ENCODE results near the gene ZFP92. TPM values are rescaled to one million over a fixed set of nuclear protein-coding genes. Genes with fewer than 3 reads are reported as not detected.
"Not testable (repeated sequence)": the region's sequence is repeated elsewhere in the genome, so short reads cannot be mapped to it uniquely, and the experiment has no call there.

Gene ZFP92
- polyA plus RNA-seq, 1 donor (not counting 4 experiments of a cell fraction or from before 2014, with no cell fraction given): 0.64 TPM

DNA sequence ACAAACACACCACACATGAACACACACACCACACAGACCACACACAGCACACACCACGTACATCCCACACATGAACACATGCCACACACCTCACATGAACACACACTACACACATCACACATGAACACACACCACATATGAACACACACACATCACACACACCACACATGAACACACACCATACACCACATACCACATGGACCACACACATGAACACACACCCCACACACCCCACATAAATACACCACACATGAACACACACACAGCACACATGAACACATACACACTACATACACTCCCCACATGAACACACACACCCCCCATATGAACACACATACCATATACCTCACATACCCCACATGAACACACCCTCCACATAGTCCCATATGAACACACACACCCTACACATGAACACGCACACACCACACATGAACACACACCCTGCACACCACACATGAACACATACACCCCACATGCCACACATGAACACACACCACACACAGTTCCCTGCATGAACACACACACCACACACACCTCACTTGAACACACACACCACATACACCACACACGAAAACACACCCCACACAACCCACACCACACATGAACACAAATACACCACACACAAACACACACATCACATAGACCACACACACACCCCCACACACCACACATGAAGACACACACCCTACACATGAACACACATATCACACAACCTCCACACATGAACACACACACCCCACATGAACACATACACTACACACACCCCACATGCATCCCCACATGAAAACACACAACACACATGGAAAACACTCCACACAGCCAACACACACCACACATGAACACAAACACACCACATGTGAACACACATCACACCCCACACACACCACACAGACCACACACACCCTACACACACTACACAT is 28.4 kb upstream of the ZFP92 start:
- no peak for TF ChIP-seq EZH2 (IDR thresholded peaks at IDR 0.05; ENCODE audit: low read length)
- TF ChIP-seq, protein P1, sequence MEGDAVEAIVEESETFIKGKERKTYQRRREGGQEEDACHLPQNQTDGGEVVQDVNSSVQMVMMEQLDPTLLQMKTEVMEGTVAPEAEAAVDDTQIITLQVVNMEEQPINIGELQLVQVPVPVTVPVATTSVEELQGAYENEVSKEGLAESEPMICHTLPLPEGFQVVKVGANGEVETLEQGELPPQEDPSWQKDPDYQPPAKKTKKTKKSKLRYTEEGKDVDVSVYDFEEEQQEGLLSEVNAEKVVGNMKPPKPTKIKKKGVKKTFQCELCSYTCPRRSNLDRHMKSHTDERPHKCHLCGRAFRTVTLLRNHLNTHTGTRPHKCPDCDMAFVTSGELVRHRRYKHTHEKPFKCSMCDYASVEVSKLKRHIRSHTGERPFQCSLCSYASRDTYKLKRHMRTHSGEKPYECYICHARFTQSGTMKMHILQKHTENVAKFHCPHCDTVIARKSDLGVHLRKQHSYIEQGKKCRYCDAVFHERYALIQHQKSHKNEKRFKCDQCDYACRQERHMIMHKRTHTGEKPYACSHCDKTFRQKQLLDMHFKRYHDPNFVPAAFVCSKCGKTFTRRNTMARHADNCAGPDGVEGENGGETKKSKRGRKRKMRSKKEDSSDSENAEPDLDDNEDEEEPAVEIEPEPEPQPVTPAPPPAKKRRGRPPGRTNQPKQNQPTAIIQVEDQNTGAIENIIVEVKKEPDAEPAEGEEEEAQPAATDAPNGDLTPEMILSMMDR (optimal IDR thresholded peaks at IDR 0.05 in 1 of 3, IDR thresholded peaks at IDR 0.05 in 1 of 3, conservative IDR thresholded peaks at IDR 0.05 in 1 of 3; ENCODE audit: extremely low read depth in 1 of 3, insufficient read depth in 2 of 3, low read length in 3 of 3): no peak
- DNase-seq (ENCODE audit: low read depth, low spot score) (no peak), FAIRE-seq (peak; percentile 26)
- no peak overlapping the region for H3K4me3 ChIP-seq (ENCODE audit: control insufficient read depth in 2 of 3, extremely low read depth in 1 of 3, insufficient read depth in 2 of 3, low read depth in 1 of 3, low read length in 3 of 3)
- H2AFZ ChIP-seq (ENCODE audit: control insufficient read depth, low read length): no peak overlapping the region
- no peaks in the 10 kb centered on the region for H3K9me1 ChIP-seq (ENCODE audit: control insufficient read depth, extremely low read depth, insufficient read depth, low read length)
- H3K9ac ChIP-seq (ENCODE audit: control insufficient read depth, extremely low read depth, insufficient read depth, low read length): no peak overlapping the region
- no peaks in the 10 kb centered on the region for H3K79me2 ChIP-seq (ENCODE audit: control insufficient read depth, insufficient read depth, low read length)
- H3K36me3 ChIP-seq (ENCODE audit: control insufficient read depth in 2 of 2, extremely low read depth in 1 of 2, insufficient read depth in 2 of 2, low read length in 2 of 2): no peaks in the 10 kb centered on the region
- no peaks in the 10 kb centered on the region for H4K20me1 ChIP-seq (ENCODE audit: control insufficient read depth, extremely low read depth, insufficient read depth, low read length)
- peaks cover 13% of the 10 kb centered on the region for H3K9me3 ChIP-seq (ENCODE audit: control insufficient read depth, low read depth, low read length)
- H3K4me2 ChIP-seq (ENCODE audit: control insufficient read depth, extremely low read depth, insufficient read depth, low read depth, low read length): no peak overlapping the region
- no peaks in the 10 kb centered on the region for H3K4me1 ChIP-seq (ENCODE audit: control insufficient read depth, extremely low read depth, insufficient read depth, low read length)
- dilution Hi-C loops (cut with MboI; ENCODE audit: extremely low pct_ligation_motif_present, low sequenced_read_pairs): no loop called here
- no peaks in the 10 kb centered on the region for H3K27me3 ChIP-seq (ENCODE audit: control insufficient read depth, extremely low read depth, insufficient read depth, low read length)
- H3K27ac ChIP-seq (ENCODE audit: control insufficient read depth, insufficient read depth, low read length): no peak overlapping the region

DNA sequence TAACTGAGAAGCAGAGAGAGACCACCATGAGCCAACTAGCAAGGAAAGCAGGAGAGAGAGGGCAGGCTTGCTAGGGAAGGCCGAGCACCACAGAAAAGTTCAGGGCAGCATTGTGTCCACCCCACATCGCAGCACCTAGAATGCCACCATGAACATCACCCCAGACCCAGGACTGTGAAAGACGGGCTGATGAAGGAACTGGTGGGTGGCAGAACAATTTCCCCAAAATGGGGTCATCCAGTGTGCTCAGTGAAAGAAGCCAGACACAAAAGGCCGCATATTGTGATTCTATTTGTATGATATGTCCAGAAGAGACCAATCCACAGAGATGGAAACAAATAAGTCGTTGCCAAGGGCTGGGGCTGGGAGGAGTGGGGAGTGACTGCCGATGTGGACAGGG is 26.9 kb upstream of the ZFP92 start:
- no peaks in the 10 kb centered on the region for H3K9me1 ChIP-seq (ENCODE audit: control insufficient read depth, extremely low read depth, insufficient read depth, low read length)
- dilution Hi-C loops (cut with MboI; ENCODE audit: extremely low pct_ligation_motif_present, low sequenced_read_pairs): no loop called here
- H3K9ac ChIP-seq (ENCODE audit: control insufficient read depth, extremely low read depth, insufficient read depth, low read length): no peak overlapping the region
- H3K4me3 ChIP-seq (ENCODE audit: control insufficient read depth in 2 of 3, extremely low read depth in 1 of 3, insufficient read depth in 2 of 3, low read depth in 1 of 3, low read length in 3 of 3): no peak overlapping the region
- FAIRE-seq (no peak), DNase-seq (ENCODE audit: low read depth, low spot score) (no peak)
- H3K36me3 ChIP-seq (ENCODE audit: control insufficient read depth in 2 of 2, extremely low read depth in 1 of 2, insufficient read depth in 2 of 2, low read length in 2 of 2): no peaks in the 10 kb centered on the region
- no peaks in the 10 kb centered on the region for H4K20me1 ChIP-seq (ENCODE audit: control insufficient read depth, extremely low read depth, insufficient read depth, low read length)
- H3K79me2 ChIP-seq (ENCODE audit: control insufficient read depth, insufficient read depth, low read length): no peaks in the 10 kb centered on the region
- H2AFZ ChIP-seq (ENCODE audit: control insufficient read depth, low read length): no peak overlapping the region
- H3K9me3 ChIP-seq (ENCODE audit: control insufficient read depth, low read depth, low read length): peaks cover 13% of the 10 kb centered on the region
- no peak overlapping the region for H3K27ac ChIP-seq (ENCODE audit: control insufficient read depth, insufficient read depth, low read length)
- H3K4me2 ChIP-seq (ENCODE audit: control insufficient read depth, extremely low read depth, insufficient read depth, low read depth, low read length): no peak overlapping the region
- H3K4me1 ChIP-seq (ENCODE audit: control insufficient read depth, extremely low read depth, insufficient read depth, low read length): no peaks in the 10 kb centered on the region
- TF ChIP-seq, protein P1 (optimal IDR thresholded peaks at IDR 0.05 in 1 of 3, IDR thresholded peaks at IDR 0.05 in 1 of 3, conservative IDR thresholded peaks at IDR 0.05 in 1 of 3; ENCODE audit: extremely low read depth in 1 of 3, insufficient read depth in 2 of 3, low read length in 3 of 3): no peak
- TF ChIP-seq EZH2 (IDR thresholded peaks at IDR 0.05; ENCODE audit: low read length): no peak
- no peaks in the 10 kb centered on the region for H3K27me3 ChIP-seq (ENCODE audit: control insufficient read depth, extremely low read depth, insufficient read depth, low read length)

DNA sequence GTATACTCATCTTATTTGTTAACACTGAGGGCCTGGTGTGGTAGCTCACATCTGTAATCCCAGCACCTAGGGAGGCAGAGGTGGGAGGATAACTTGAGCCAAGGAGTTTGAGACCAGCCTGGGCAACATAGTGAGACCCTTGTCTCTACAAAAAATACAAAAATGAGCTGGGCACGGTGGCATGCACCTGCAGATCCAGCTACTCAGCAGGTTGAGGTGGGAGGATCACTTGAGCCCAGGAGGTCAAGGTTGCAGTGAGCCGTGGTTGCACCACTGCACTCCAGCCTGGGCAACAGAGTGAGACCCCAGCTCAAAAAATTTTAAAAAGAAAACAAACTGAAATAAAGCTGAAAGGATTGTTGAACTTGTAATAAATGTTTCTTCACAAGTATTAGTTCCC is 26.3 kb upstream of the ZFP92 start:
- H3K36me3 ChIP-seq (ENCODE audit: control insufficient read depth in 2 of 2, extremely low read depth in 1 of 2, insufficient read depth in 2 of 2, low read length in 2 of 2); H3K9me1 ChIP-seq (ENCODE audit: control insufficient read depth, extremely low read depth, insufficient read depth, low read length); H3K4me3 ChIP-seq (ENCODE audit: control insufficient read depth in 2 of 3, extremely low read depth in 1 of 3, insufficient read depth in 2 of 3, low read depth in 1 of 3, low read length in 3 of 3); H3K79me2 ChIP-seq (ENCODE audit: control insufficient read depth, insufficient read depth, low read length); dilution Hi-C loops (cut with MboI; ENCODE audit: extremely low pct_ligation_motif_present, low sequenced_read_pairs); H3K27me3 ChIP-seq (ENCODE audit: control insufficient read depth, extremely low read depth, insufficient read depth, low read length); H3K4me2 ChIP-seq (ENCODE audit: control insufficient read depth, extremely low read depth, insufficient read depth, low read depth, low read length); H3K27ac ChIP-seq (ENCODE audit: control insufficient read depth, insufficient read depth, low read length); H2AFZ ChIP-seq (ENCODE audit: control insufficient read depth, low read length); DNase-seq (ENCODE audit: low read depth, low spot score); H3K9ac ChIP-seq (ENCODE audit: control insufficient read depth, extremely low read depth, insufficient read depth, low read length); H4K20me1 ChIP-seq (ENCODE audit: control insufficient read depth, extremely low read depth, insufficient read depth, low read length); FAIRE-seq; H3K4me1 ChIP-seq (ENCODE audit: control insufficient read depth, extremely low read depth, insufficient read depth, low read length): not testable (repeated sequence)
- peaks cover 17% of the 10 kb centered on the region for H3K9me3 ChIP-seq (ENCODE audit: control insufficient read depth, low read depth, low read length)

All from keratinocyte (primary cell).